GM18519 (cell line): Measurements from ENCODE around the gene CCDC73.
"Not testable (repeated sequence)": the region's sequence is repeated elsewhere in the genome, so short reads cannot be mapped to it uniquely, and the experiment has no call there.

ENCODE experiments used
- ATAC-seq: cut with Tn5 transposase; IDR thresholded peaks from one replicate; pipeline ENCODE4 v1.9.1; 2021; ENCODE audit warnings: mild to moderate bottlenecking, moderate library complexity; ENCODE audit not compliant: unreplicated experiment, low FRiP score

The CCDC73 gene

GRCh38 chr11:32809313-32809712 lies 14.9 kb upstream of the CCDC73 start:
- peak; percentile 92 for ATAC-seq

- no peak for ATAC-seq
Observed at GRCh38 chr11:32796425-32796824, 2.0 kb upstream of the CCDC73 start.

DNA sequence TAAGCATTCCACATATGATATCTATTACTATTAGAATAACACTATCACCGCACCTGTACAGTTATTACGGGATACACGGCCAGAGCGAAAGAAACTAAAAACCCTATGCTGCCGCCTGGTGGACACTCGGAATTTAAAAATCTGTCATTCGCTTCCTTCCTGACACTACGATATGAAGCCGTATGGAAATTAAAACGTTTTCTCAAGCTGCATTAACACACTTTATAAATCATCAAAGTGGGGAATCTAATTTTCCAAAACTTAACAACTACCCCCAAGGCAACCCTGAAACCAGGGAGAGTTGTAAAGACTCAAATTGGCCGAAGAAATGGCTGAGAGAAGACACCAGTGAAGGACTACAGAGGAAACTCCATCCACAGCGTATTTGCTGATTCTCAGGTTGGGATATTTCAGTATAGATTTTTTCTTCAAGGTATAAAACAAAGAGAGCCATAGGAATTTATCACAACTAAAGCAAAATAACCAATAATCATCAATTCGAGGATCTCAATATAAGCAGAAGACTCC lies 1.4 kb downstream of the CCDC73 start:
- peak; percentile 52 for ATAC-seq

- peak; percentile 5 for ATAC-seq
Observed at GRCh38 chr11:32792111-32792947, 2.1 kb downstream of the CCDC73 start.

DNA sequence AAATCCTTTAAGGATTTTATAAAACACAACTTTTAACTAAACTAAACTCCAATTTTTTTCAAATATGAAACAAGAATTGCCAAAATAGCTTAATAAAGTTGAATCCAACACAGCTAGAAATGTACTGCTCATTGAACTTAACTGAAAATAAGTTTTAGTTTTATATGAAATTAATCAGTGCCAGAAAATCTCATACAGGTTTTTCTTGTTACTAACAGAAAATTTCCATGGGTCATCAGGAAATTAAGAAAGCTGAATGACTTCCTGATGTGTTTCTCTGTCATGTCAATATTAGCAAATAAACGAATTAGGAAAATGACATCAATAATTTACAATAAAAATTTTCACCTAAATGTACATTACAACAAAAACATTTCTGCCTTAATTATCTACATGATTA lies 3.5 kb downstream of the CCDC73 start:
- ATAC-seq = no peak

- ATAC-seq = no peak
Observed at GRCh38 chr11:32786811-32787210, 7.7 kb downstream of the CCDC73 start.

- no peak for ATAC-seq
Observed at GRCh38 chr11:32785262-32785661, 9.2 kb downstream of the CCDC73 start.

GRCh38 chr11:32781721-32782120 lies 12.7 kb downstream of the CCDC73 start:
- no peak for ATAC-seq

GRCh38 chr11:32780839-32781238 lies 13.6 kb downstream of the CCDC73 start:
- not testable (repeated sequence) for ATAC-seq

DNA sequence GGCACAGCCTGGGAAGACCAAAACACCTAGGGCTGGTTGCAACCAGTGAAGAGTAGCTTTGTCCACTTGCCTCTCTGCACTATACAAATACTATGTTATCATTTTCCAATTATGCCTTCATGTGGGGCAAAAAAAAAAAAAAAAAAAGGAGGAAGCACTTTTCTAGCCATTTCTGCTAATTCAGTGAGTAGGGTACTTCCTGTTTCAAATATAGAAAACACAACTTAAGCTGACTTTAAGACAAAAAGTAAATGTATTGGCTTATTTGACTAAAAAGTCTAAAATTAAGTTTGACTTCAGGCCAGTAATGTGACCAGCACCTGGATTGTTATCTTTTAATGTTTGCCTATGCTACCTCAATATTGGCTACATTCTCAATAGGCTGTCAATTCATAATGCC lies 15.3 kb downstream of the CCDC73 start:
- ATAC-seq = no peak

- ATAC-seq = peak; percentile 46
Observed at GRCh38 chr11:32775908-32776307, 18.6 kb downstream of the CCDC73 start.

GRCh38 chr11:32774081-32774480 lies 20.4 kb downstream of the CCDC73 start:
- ATAC-seq = no peak

GRCh38 chr11:32772731-32773130 lies 21.7 kb downstream of the CCDC73 start:
- ATAC-seq = no peak

- not testable (repeated sequence) for ATAC-seq
Observed at GRCh38 chr11:32761774-32762173, 32.7 kb downstream of the CCDC73 start.

- ATAC-seq = no peak
Observed at GRCh38 chr11:32758291-32758690, 36.2 kb downstream of the CCDC73 start.

- not testable (repeated sequence) for ATAC-seq
Observed at GRCh38 chr11:32753181-32753580, 41.3 kb downstream of the CCDC73 start.

DNA sequence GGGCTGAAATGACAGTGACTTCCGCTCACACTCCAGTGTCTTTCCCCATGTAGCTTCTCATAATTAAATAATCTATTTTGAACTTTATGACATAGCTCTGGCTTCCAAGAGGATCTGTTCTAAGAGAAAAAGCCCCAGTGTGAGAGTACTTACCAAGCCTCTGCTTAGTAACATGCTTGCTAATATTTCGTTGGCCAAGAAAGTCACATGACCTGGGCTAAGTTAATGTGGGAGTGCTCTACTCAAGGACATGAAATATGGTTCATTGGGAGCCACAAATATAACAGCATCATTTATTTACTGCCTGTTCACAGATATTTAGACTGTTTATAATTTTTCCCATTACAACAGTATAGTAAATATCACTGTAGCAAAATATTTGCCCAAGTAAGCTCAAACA lies 42.5 kb downstream of the CCDC73 start:
- no peak for ATAC-seq

DNA sequence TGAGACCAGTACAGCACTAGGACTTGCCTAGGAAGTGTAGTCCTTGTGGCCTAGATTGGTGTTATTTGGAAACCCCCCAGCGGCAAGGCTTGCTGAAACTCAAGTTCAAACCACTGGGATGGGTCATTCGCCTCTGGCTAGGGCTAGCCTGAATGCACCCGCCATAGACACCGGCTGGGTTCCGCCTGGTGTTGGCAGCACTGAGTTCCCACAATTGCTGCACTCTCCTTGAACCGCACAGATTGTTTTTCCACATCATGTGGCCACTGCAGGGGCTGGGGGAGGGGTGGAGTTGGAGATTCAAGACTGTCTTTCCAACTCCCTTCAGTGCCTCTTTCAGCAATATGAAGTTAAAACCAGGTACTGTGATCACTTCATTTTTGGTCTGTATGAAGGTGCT lies 43.1 kb downstream of the CCDC73 start:
- ATAC-seq = no peak

DNA sequence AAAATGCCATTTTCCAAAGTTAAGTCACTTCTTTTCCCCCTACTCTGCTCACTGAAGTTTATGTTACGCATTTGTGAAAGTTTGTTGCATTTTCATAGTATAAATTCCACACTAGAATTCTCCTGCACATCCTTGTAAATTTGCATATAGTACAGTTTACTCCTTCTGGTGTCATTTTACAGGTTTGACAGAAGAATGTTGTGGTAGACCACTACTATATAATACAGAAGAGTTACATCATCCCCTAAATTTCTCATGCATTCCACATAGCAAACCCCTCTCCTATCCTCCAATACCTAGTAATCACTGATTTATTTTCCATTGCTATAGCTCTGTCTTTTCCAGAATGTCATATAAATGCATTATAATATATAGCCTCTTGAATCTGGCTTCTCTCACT lies 64.5 kb downstream of the CCDC73 start:
- no peak for ATAC-seq

DNA sequence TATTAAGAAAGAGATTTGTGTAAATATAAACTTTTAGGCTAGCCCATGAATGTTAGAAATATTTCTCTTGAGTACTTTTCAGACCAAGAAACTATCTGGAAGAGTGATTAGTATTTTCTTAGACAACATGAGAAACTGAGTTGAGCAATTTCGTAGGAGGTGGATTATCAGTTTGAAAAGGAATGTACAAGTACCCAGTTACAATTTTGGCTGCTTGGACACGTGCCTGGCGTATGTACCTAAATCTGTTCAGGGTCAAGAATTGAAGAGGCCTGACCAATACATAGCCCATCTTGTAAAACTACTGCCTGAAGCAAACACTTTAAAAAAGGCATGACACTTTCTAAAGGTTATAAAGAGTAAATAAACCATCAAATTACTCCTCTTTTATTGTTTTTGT lies 71.1 kb downstream of the CCDC73 start:
- no peak for ATAC-seq

- no peak for ATAC-seq
Observed at GRCh38 chr11:32722255-32722654, 72.2 kb downstream of the CCDC73 start.

DNA sequence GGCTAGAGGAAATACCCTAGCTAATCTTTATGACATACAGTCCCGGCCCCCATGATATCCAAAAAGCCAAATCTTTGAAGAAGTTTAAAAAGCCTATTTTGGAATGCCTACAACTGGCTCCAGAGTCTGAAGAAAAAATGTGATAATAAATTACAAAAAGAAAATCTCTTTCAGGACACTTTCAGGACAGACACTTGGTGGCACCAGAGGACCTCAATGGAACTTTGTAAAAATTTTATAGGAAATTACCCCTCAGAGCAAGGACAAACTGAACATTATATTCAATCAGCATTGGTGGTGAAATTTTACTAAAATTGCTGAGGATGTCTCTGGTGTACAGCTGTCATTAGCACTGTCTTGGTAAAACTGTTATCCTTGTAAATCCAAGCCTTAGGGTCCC lies 81.0 kb downstream of the CCDC73 start:
- no peak for ATAC-seq
